HTR-8/SVneo (cell line): Measurements from ENCODE around the gene HIVEP1.
A peak's percentile ranks its signal among the peaks of the same experiment; 100 is the strongest.

Experiments
- DNase-seq: peaks from one replicate; pipeline ENCODE4 v3.0.0; 2011; ENCODE audit warnings: low spot score, mixed read lengths; ENCODE audit not compliant: insufficient read length
- FAIRE-seq: peaks from 2 replicates; lab custom pipeline; 2011; peaks lifted over from hg19 to GRCh38; lab: Jason Lieb, UNC

HIVEP1 gene

GRCh38 chr6:12012038-12012557 lies at the start of gene HIVEP1:
Gene HIVEP1 (plus strand): TSS chr6:12012312. CDS start chr6:12015629, 3,317 bp downstream.
- DNase-seq (no peak), FAIRE-seq (no peak)

- no peak for FAIRE-seq
Observed at GRCh38 chr6:11963756-11964500, 48.2 kb upstream of the HIVEP1 start.

GRCh38 chr6:11964729-11965335 lies 47.3 kb upstream of the HIVEP1 start:
- FAIRE-seq, result no peak

More at GRCh38 chr6:11963756-11964500, 48.2 kb upstream of the HIVEP1 start:
- DNase-seq, result no peak

DNA sequence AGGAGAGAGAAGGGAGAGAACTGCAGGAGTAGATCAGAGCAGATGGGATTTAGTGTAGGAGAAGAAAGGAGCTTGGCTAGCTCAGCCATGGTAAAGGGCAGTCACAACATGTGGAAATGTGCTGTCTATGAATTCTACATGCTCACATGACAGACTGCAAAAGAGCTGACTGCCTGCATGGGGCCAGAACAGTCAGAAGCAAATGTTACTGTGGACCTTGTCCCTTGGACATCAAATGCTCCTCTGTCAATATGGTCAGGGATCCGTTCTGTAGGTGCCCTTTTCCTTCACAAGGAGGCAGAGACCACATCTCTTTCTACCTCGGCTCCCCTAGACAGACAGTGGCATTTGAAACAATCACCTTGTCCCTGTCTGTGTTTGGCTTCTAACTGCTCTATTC lies 46.6 kb upstream of the HIVEP1 start:
- FAIRE-seq (peak; percentile 23), DNase-seq (no peak)

More at GRCh38 chr6:11964729-11965335, 47.3 kb upstream of the HIVEP1 start:
- no peak for DNase-seq

- FAIRE-seq, result no peak
- no peak for DNase-seq
Observed at GRCh38 chr6:11968241-11968806, 43.8 kb upstream of the HIVEP1 start.

GRCh38 chr6:11969092-11969491 lies 43.0 kb upstream of the HIVEP1 start:
- FAIRE-seq (no peak), DNase-seq (no peak)

DNA sequence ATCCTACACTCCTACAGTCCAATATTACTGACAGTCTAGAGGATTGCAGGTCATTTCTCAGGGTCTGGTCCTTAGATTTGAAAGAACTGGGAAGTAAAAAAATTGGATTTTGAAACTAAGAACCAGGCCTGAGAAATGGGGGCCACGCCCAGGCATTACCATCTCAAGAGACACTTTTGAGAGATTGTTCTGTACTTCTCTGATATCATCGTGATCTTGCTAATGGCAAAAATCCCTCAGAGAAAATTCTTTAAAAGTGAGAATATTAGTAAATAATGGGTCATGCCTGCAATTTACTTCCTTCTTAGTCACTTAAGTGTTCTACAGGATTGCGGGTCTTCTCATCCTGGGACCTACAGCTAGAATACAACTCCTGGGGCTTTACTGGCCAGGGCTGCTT lies 42.0 kb upstream of the HIVEP1 start:
- no peak for DNase-seq
- FAIRE-seq, result no peak

- FAIRE-seq (peak; percentile 23), DNase-seq (peak; percentile 69)
Observed at GRCh38 chr6:11971154-11971553, 41.0 kb upstream of the HIVEP1 start.

DNA sequence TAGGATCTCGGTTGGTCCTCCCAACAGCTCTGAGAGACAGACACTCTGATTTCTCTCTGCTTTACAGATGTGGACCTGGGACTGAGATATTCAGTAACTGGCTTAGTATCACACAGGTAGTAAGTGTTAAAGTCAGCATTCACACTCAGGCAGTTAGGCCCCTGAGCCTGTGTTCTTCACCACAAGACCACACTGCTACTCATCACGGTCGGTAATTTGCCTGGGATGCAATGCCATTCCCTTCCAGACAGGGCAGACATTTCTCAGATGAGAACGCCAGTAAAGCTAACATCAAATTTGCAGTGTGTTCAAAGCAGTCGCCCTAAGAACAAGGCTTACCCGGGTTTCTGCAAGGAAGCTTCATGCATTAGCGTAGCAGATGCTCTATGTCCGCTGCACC lies 39.8 kb upstream of the HIVEP1 start:
- DNase-seq, result no peak
- FAIRE-seq, result no peak

DNA sequence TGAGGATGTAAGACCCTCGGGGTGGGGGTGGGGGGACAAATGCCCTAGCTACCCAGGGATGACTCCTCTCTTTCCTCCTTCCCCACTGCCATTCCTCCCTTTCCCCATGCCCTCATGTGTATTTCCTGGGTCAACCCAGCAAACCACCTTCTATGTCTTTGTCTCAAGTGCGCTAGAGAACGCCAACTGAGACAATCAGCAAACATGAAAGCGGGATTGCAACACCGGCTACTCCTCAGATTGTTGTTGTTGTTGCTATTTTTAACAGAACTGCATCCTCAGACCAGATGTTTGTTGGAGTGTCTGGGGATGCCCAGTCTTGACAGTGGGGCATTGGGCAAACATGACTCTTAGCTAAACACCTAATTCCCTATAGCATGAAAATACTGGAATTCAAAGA lies 39.3 kb upstream of the HIVEP1 start:
- DNase-seq (no peak), FAIRE-seq (no peak)

GRCh38 chr6:11973238-11973637 lies 38.9 kb upstream of the HIVEP1 start:
- DNase-seq (no peak), FAIRE-seq (no peak)

DNA sequence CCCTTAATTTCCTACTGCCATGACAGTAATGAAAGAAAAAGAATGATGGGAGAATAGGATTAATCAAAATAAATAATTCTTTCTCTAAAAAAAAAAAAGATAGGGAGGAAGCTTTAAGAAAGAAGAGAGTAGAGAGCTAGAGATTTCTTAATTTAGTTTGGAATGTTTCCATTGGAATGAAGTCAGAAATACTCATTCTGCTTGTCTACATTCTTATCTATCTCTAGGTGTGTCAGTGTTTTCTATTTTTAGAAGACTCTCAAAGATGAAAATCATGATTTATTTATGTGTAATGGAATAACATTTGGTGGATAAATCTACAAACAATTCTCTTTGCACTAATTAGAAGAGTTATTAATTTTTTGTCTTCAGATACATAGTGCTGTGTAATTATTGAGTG lies 38.0 kb upstream of the HIVEP1 start:
- no peak for FAIRE-seq
- DNase-seq, result no peak

DNA sequence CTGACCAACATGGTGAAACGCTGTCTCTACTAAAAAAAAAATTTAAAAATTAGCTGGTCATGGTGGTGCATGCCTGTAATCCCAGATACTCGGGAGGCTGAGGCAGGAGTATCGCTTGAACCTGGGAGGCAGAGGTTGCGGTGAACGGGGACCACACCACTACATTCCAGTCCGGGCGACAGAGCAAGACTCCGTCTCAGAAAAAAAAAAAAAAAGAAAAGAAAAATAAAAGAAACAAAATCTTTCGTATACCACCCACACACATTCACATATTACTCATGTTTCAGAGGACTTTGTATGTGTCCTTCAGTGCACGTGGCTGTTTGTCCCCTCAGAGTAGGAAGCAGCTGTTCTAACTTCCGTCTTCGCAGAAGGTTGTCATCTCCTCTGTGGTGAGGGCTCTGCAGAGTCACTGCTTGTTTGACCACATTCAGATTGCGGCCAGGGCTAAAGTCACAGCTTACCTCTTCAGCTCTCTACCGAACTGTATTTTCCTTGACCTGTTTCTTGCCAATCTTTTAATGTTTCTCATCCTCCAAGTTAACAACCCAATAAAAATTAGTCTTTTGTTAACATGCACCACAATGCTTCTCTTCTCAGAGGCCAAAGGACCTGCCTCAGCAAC lies 36.6 kb upstream of the HIVEP1 start:
- DNase-seq, result no peak
- FAIRE-seq, result no peak

DNA sequence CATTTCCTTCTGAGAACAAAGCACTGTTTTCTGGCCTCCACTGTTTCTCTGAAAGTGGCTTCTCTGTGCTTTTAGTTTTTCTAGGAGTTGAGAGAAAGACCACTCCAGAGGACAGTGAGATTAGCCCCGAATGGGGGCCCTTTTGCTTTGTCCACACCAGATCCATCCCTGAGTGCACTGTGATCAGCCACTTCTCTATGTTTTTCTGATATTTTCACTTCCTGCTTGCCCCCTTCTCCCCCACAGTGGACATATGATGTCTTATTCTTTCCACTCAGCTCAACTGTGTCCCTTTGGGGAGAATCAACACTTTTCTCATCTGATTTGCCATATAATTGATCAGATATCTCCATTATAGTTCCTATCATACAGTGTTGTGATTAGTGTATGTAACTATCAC lies 35.6 kb upstream of the HIVEP1 start:
- DNase-seq (no peak), FAIRE-seq (no peak)

DNA sequence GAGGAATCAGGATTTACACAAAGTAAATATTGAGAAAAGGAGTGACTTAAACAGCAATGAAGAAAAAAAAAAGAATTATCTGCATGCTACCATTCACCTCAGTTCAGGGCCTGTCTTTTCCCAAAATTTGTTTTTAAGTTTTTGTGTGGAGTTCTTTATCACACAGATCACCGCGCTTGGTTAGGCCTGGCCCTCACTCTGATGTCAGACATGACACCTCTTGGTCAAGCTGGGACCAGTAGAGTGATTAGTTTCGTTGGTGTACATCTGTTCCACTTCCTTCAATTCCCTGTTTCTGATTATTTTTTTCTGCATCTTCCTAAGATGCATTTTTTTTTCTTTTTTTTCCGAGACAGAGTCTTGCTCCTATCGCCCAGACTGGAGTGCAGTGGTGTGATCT lies 34.9 kb upstream of the HIVEP1 start:
- DNase-seq, result no peak
- FAIRE-seq, result no peak

DNA sequence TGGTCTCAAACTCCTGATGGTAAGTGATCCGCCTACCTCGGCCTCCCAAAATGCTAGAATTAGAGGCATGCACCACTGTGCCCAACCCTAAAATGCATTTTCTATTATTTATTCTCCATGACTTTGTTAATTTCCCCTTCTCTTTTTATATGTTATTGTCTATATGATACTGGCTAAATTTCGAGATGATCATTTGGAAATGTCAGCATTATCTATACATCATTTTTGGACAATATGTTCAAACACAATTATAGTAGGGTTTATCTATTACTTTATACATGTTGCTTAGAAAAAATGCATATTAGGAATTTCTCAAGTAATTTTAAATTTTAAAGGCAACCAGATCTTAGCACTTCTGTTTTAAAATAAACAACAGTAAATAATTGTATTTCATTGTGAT lies 34.4 kb upstream of the HIVEP1 start:
- FAIRE-seq (no peak), DNase-seq (no peak)

DNA sequence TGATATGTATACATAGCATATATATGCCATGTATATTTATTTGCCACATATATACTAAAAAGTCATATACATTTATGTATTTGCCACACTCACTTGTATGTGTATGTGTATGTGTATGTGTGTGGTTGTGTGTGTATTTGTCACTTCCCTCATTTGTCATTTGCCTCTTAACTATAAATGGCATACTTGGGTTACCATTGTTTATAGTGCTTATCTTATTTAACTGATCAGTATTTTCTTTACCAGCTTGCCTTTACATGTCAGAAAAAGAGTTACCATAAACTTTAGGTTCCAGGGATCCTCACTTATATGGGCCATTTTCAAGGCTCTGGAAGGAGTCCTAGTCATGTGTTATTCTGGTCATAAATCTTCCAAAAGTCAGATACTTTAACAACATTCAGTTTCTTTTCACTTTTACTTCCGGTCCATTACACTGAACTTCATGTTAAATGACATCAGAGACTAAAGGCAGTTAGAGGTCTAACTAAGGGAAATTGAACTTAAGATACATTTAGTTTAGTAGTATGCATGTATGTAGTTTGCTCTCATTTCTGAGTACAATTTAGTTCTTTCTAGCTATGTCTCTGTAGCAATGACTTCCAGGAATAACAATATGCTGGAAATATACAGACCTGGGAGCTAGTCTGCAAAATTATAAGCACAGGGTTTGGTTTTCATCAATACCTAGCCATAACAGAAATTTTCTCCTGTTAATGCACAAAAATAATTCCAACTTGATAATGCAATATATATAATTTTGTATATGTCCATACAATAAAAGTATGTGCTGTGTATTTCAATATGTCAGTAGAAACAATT lies 33.7 kb upstream of the HIVEP1 start:
- DNase-seq (peak; percentile 12), FAIRE-seq (no peak)

DNA sequence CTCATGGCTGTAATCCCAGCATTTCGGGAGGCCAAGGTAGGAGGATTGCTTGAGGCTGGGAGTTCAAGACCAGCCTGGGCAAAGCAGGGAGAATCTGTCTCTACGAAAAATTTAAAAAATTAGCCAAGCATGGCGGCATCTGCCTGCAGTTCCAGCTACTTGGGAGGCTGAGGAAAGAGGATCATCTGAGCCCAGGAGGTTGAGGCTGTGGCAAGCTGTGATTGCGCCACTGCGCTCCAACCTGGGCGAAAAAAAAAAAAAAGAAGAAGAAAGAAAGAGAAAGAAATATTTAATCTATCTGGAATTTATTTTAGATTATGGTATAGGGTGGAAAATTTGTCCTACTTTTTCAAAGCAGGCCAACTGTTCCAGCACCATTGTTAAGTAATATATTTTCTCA lies 32.2 kb upstream of the HIVEP1 start:
- DNase-seq (no peak), FAIRE-seq (no peak)

- FAIRE-seq (no peak), DNase-seq (no peak)
Observed at GRCh38 chr6:11983306-11983705, 28.8 kb upstream of the HIVEP1 start.

GRCh38 chr6:11987386-11987785 lies 24.7 kb upstream of the HIVEP1 start:
- DNase-seq, result no peak
- FAIRE-seq, result no peak
